Choroid plexus epithelial cell (primary cell): Measurements from ENCODE around the gene MYT1.
A peak's percentile ranks its signal among the peaks of the same experiment; 100 is the strongest.

ENCODE experiments used
- DNase-seq: peaks from one replicate; pipeline ENCODE4 v3.0.0-alpha.2; 2010; ENCODE audit warnings: low read depth
- H3K4me3 ChIP-seq: 2 replicates; pipeline ENCODE4 v1.5.1; 2011; ENCODE audit warnings: low read depth, mild to moderate bottlenecking, control low read depth, low read length, moderate library complexity
- CTCF ChIP-seq: conservative IDR thresholded peaks from 2 replicates; pipeline ENCODE4 v1.5.1; 2011; ENCODE audit warnings: low read depth, mild to moderate bottlenecking, control low read depth, inconsistent platforms, low read length, moderate library complexity

The MYT1 gene

DNA sequence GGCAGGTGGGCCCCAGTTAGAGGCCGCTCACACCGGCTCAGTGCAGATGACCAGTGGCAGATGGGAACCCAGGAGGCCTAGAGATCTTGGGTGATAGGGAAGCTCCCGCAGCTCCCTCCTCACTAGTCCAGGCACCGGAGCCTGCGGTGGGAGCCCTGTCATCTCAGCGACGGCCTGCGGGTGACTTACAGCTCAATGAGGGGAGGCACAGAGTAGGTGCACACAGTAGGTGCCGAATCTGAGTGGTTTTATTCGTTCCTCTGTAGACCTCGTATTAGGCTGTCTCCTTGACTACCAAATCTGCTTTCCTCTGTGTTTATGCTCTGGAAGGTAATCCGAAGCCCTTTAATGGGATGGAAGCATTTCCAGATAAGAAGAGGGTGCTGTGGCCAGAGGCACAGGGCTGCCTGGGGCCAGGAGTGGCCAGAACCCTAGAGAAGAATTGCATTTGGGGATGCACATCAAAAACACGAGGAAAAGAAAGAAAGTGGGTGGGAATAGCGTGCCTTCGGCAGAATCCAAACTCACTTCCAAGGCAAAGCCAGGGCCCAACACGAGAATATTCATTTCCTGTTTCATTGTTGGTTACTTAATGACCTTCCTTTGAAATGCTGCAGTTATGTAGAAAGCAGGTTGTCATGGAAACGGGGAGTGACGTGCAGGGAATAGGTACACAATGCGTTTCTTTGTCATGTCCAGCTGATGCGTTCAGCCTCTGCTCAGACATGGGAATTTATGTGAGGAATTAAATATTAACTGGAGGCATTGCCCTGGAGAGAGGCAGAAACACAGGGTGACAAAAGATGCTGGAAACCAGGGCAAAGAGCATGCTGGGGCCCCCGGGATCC lies 24.7 kb downstream of the MYT1 start:
- DNase-seq = peak; percentile 34
- no peak for TF ChIP-seq CTCF
- H3K4me3 ChIP-seq = no peak overlapping the region

GRCh38 chr20:64189530-64189966 lies 25.3 kb downstream of the MYT1 start:
- no peak for TF ChIP-seq CTCF
- DNase-seq = no peak
- no peak overlapping the region for H3K4me3 ChIP-seq

DNA sequence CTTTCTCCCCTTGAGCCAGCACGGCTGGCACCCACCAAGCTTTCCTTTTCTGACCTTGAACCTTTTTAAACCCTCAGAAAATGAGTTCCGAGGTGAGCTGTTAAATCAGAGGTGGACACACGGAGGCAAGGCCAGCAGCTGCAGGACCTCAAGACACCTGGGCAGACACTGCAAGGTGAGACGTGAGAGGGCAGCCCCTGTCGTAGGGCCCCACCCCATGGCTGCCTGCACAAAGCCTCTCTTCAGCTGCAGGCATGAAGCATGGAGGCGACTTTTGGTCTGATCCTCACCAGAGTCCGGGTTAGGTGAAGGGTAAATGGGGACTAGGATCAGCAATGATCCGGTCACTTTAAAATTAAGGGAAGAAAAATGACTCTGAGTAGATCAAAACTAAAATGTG lies 25.7 kb downstream of the MYT1 start:
- H3K4me3 ChIP-seq = no peak overlapping the region
- DNase-seq = no peak
- no peak for TF ChIP-seq CTCF

DNA sequence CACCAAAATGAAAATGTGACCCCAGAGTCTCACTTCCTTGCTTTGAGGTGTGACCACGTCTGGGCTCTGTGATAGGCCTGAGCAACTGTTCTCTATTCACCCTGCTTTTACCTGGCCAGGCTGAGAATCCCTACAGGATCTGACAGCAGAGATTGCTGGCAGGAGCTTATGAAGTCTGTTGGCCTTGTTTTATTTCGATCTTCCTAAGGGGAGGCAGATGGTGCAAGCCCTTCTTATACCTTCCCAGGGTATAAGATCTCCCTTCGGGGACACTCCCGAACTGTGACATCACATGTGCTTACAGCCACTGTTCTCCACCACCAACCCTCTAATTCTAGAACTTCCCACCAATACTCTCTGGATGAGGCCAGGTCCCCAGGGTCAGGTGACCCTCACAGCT lies 26.8 kb downstream of the MYT1 start:
- no peak for TF ChIP-seq CTCF
- no peak overlapping the region for H3K4me3 ChIP-seq
- DNase-seq = no peak

- no peak for TF ChIP-seq CTCF
- H3K4me3 ChIP-seq = no peak overlapping the region
- no peak for DNase-seq
Measured at GRCh38 chr20:64192406-64192805, 28.2 kb downstream of the MYT1 start.

GRCh38 chr20:64193058-64193457 lies 28.8 kb downstream of the MYT1 start:
- no peak overlapping the region for H3K4me3 ChIP-seq
- TF ChIP-seq CTCF = no peak
- DNase-seq = no peak

DNA sequence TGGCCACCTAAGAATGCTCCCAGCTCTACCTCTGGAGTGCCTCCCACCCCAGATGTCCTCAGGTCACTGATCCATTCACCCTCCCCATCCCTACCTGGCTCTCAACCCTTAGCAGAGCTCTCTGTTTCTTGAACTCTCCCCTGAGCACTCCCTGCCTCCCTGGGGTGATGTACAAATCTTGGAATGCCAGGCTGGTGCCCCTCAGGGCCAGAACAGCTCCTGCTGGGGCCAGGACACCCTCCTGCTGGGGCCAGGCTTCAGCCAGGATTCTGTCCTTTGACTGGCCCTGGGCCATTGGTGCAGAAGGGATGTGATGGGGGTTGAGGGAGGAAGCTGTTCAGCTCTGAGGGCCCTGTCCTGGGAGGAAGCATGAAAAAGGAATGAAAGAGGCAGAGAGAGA lies 30.0 kb downstream of the MYT1 start:
- H3K4me3 ChIP-seq = no peak overlapping the region
- DNase-seq = no peak
- no peak for TF ChIP-seq CTCF
